Measurements from ENCODE around the gene EVX1.

EVX1 gene

DNA sequence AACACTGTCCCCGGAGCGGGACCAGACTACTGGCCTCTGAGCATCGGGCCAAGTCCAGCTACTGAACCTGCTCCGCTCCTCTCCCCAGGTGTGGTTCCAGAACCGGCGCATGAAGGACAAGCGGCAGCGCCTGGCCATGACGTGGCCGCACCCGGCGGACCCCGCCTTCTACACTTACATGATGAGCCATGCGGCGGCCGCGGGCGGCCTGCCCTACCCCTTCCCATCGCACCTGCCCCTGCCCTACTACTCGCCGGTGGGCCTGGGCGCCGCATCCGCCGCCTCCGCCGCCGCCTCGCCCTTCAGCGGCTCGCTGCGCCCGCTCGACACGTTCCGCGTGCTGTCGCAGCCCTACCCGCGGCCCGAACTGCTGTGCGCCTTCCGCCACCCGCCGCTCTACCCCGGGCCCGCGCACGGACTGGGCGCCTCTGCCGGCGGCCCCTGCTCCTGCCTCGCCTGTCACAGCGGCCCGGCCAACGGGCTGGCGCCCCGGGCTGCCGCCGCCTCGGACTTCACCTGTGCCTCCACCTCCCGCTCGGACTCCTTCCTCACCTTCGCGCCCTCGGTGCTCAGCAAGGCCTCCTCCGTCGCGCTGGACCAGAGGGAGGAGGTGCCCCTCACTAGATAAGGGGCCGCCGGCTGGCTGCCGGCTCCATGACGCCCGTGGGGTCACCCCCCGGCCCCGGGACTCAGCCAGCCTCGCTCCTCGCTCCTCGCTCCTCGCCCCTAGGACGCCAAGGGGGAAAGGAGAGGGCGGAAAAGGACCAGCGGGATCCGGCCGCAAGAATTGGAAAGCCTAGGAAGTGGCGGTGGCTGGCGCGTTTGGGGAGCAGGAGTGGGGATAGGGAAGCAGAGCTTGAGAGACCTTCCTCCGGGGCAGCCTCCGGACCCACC lies 3.4 kb downstream of the EVX1 start:
- no peak overlapping the region for H4K91ac ChIP-seq (ENCODE audit: low read length)
- 58% methylated on average over 90 of the region's 90 CpGs for WGBS
- no peak overlapping the region for H3K9ac ChIP-seq (ENCODE audit: low read length)
- H3K27me3 ChIP-seq (ENCODE audit: control insufficient read depth in 1 of 2, insufficient read depth in 1 of 2, low read length in 2 of 2): peaks cover 96 to 100% of the 10 kb centered on the region in 2 experiments
- H2BK12ac ChIP-seq (ENCODE audit: low read length in 2 of 2): no peak overlapping the region
- H3K79me1 ChIP-seq (replicated peaks; ENCODE audit: low read length, poor library complexity, severe bottlenecking): no peaks in the 10 kb centered on the region
- H3K9me3 ChIP-seq (ENCODE audit: control insufficient read depth, low read length): no peaks in the 10 kb centered on the region
- H3K4me3 ChIP-seq (ENCODE audit: insufficient read depth in 1 of 2, low read depth in 1 of 2, low read length in 2 of 2): peak overlapping the region in 1 of 2 experiments; percentile 57
- no peak overlapping the region for H2BK5ac ChIP-seq (ENCODE audit: low read depth, low read length, poor library complexity, severe bottlenecking)
- no peak overlapping the region for H3K23ac ChIP-seq (ENCODE audit: low read length in 2 of 2)
- H3K36me3 ChIP-seq (ENCODE audit: control insufficient read depth in 1 of 2, insufficient read depth in 2 of 2, low read depth in 1 of 2, low read length in 2 of 2): no peaks in the 10 kb centered on the region
- no peak overlapping the region for H4K8ac ChIP-seq (ENCODE audit: low read length)
- H2AFZ ChIP-seq (ENCODE audit: low read depth, low read length): no peak overlapping the region
- no peak overlapping the region for H3K14ac ChIP-seq (ENCODE audit: low read length in 2 of 2)
- no peak overlapping the region for H2BK15ac ChIP-seq (ENCODE audit: low read depth, poor library complexity, severe bottlenecking)
- no peak overlapping the region for H3K4ac ChIP-seq (ENCODE audit: low read depth in 1 of 2, low read length in 2 of 2)
- H2BK120ac ChIP-seq (ENCODE audit: low read depth, low read length): no peak overlapping the region
- DNase-seq: no peak
- no peak overlapping the region for H3K4me2 ChIP-seq (ENCODE audit: low read length, poor library complexity, severe bottlenecking)
- H3K27ac ChIP-seq (ENCODE audit: low read length, poor library complexity, severe bottlenecking): no peak overlapping the region
- no peak overlapping the region for H3K18ac ChIP-seq (ENCODE audit: low read depth in 1 of 2, low read length in 2 of 2)
- H2AK5ac ChIP-seq (ENCODE audit: low read length, severe bottlenecking): no peak overlapping the region
- peaks cover 21% of the 10 kb centered on the region for H3K4me1 ChIP-seq (ENCODE audit: control insufficient read depth, insufficient read depth, low read depth, low read length)

DNA sequence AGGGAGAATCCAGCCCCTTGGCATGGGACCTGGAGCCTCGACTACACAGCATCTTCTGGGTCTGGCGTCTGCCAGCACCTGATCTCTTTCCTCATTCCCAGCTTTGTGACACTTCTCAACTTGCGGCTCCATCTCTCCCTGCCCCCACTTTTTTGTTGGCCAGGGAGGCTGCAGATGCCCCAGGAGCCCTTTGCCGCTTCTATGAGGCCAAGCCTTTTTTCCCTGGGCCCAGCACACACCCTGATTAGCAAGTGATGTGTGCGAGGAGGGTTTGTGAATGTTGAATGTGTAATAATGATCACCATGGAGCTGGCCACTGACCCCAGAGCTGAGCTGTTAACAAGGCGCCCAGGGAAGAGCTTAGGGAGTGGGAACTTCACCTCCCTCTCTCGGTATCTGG lies 4.4 kb downstream of the EVX1 start:
- no peak overlapping the region for H4K8ac ChIP-seq (ENCODE audit: low read length)
- no peak overlapping the region for H3K4ac ChIP-seq (ENCODE audit: low read depth in 1 of 2, low read length in 2 of 2)
- no peak for DNase-seq
- WGBS: 88% methylated on average over 7 of the region's 7 CpGs
- H2BK15ac ChIP-seq (ENCODE audit: low read depth, poor library complexity, severe bottlenecking): no peak overlapping the region
- H3K4me3 ChIP-seq (ENCODE audit: insufficient read depth in 1 of 2, low read depth in 1 of 2, low read length in 2 of 2): no peak overlapping the region
- H3K79me1 ChIP-seq (replicated peaks; ENCODE audit: low read length, poor library complexity, severe bottlenecking): no peaks in the 10 kb centered on the region
- H3K18ac ChIP-seq (ENCODE audit: low read depth in 1 of 2, low read length in 2 of 2): no peak overlapping the region
- no peak overlapping the region for H3K23ac ChIP-seq (ENCODE audit: low read length in 2 of 2)
- no peak overlapping the region for H2AFZ ChIP-seq (ENCODE audit: low read depth, low read length)
- H3K27ac ChIP-seq (ENCODE audit: low read length, poor library complexity, severe bottlenecking): no peak overlapping the region
- H2BK120ac ChIP-seq (ENCODE audit: low read depth, low read length): no peak overlapping the region
- H3K4me1 ChIP-seq (ENCODE audit: control insufficient read depth, insufficient read depth, low read depth, low read length): peaks cover 21% of the 10 kb centered on the region
- no peaks in the 10 kb centered on the region for H3K9me3 ChIP-seq (ENCODE audit: control insufficient read depth, low read length)
- H4K91ac ChIP-seq (ENCODE audit: low read length): no peak overlapping the region
- no peak overlapping the region for H2AK5ac ChIP-seq (ENCODE audit: low read length, severe bottlenecking)
- no peak overlapping the region for H2BK5ac ChIP-seq (ENCODE audit: low read depth, low read length, poor library complexity, severe bottlenecking)
- no peak overlapping the region for H3K9ac ChIP-seq (ENCODE audit: low read length)
- H3K4me2 ChIP-seq (ENCODE audit: low read length, poor library complexity, severe bottlenecking): no peak overlapping the region
- H2BK12ac ChIP-seq (ENCODE audit: low read length in 2 of 2): no peak overlapping the region
- peaks cover 96 to 100% of the 10 kb centered on the region in 2 experiments for H3K27me3 ChIP-seq (ENCODE audit: control insufficient read depth in 1 of 2, insufficient read depth in 1 of 2, low read length in 2 of 2)
- no peak overlapping the region for H3K14ac ChIP-seq (ENCODE audit: low read length in 2 of 2)
- H3K36me3 ChIP-seq (ENCODE audit: control insufficient read depth in 1 of 2, insufficient read depth in 2 of 2, low read depth in 1 of 2, low read length in 2 of 2): no peaks in the 10 kb centered on the region

DNA sequence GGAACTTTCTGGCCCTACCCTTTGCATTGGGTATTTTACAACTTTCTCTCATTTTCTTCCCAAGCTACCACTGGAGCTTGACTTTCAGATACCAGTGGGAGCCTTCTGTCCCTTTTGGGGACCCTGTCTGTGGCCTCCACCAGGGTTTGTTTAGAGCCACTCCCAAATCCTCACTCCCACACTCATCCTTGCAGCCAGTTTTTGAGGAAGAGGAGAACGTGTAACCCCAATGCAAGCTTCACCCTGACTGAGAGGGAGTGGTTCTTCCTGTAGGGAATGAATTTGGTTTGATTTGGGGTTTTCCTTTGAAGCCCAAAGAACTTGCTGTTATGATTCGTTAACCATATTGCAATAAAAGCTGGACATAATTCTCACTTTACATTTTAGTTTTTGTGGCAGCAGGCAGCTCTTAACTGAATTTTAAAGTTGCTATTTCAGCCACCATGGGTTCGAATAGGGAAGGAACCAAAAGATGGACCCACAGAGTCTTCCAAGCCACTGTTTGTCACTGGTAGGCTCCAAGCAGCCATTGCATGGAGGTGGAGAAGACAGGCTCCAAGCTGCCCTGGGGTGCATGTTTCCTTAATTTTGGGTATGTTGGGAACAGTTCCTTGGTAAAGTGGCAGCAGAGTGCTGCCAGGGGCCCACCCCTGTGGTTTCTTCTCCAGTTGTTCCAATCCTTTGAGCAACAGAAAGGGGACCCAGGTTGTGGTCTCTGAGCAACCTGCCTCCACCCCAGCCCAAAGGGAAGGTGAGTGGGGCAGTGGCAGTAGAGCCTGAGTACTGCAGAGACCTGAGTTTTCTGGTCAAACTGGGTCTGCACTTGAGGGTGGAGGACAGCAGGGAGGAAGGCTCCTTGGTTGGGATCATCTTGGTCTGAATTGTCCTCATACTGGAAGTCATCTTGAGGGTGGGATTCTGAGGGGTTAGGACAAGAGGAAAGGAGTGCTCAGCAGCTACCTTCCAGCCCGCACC lies 5.1 kb downstream of the EVX1 start:
- Histone ChIP-seq H2AK5ac (ENCODE audit: low read length, severe bottlenecking) (no peak overlapping the region), H3K4me2 (ENCODE audit: low read length, poor library complexity, severe bottlenecking) (no peak overlapping the region), H3K4ac (ENCODE audit: low read depth in 1 of 2, low read length in 2 of 2) (no peak overlapping the region), H2AFZ (ENCODE audit: low read depth, low read length) (no peak overlapping the region), H3K9me3 (ENCODE audit: control insufficient read depth, low read length) (no peaks in the 10 kb centered on the region), H2BK5ac (ENCODE audit: low read depth, low read length, poor library complexity, severe bottlenecking) (no peak overlapping the region), H3K4me3 (ENCODE audit: insufficient read depth in 1 of 2, low read depth in 1 of 2, low read length in 2 of 2) (no peak overlapping the region), H3K27me3 (ENCODE audit: control insufficient read depth in 1 of 2, insufficient read depth in 1 of 2, low read length in 2 of 2) (peaks cover 96 to 100% of the 10 kb centered on the region in 2 experiments), H3K4me1 (ENCODE audit: control insufficient read depth, insufficient read depth, low read depth, low read length) (peaks cover 19% of the 10 kb centered on the region), H2BK120ac (ENCODE audit: low read depth, low read length) (no peak overlapping the region), H3K27ac (ENCODE audit: low read length, poor library complexity, severe bottlenecking) (no peak overlapping the region), H2BK12ac (ENCODE audit: low read length in 2 of 2) (no peak overlapping the region), H4K8ac (ENCODE audit: low read length) (no peak overlapping the region), H3K18ac (ENCODE audit: low read depth in 1 of 2, low read length in 2 of 2) (no peak overlapping the region), H4K91ac (ENCODE audit: low read length) (no peak overlapping the region), H3K9ac (ENCODE audit: low read length) (no peak overlapping the region), H2BK15ac (ENCODE audit: low read depth, poor library complexity, severe bottlenecking) (no peak overlapping the region), H3K23ac (ENCODE audit: low read length in 2 of 2) (no peak overlapping the region), H3K79me1 (replicated peaks; ENCODE audit: low read length, poor library complexity, severe bottlenecking) (no peaks in the 10 kb centered on the region), H3K36me3 (ENCODE audit: control insufficient read depth in 1 of 2, insufficient read depth in 2 of 2, low read depth in 1 of 2, low read length in 2 of 2) (no peaks in the 10 kb centered on the region), H3K14ac (ENCODE audit: low read length in 2 of 2) (no peak overlapping the region)
- DNase-seq: no peak
- 32% methylated on average over 2 of the region's 4 CpGs for WGBS

DNA sequence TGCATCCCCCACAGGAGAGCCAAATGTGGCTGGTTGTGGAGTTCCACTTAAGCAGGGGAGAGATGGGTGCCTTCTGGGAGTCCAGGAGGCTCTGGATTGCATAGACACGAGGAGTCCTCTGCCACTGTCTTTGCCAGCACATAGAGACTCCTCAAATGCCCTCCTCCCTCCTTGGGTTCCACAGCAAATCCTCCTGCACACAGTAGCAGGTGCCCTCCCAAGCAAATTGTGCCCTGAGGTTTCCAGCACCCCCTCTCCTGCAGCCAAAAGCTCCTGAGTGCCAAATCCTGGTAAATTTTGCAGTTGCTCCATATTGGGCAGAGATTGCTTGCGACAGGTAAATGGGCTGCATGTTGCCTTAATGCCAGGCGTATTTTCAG lies 5.8 kb downstream of the EVX1 start:
- H3K4me1 ChIP-seq (ENCODE audit: control insufficient read depth, insufficient read depth, low read depth, low read length): peaks cover 12% of the 10 kb centered on the region
- H2BK12ac ChIP-seq (ENCODE audit: low read length in 2 of 2): no peak overlapping the region
- DNase-seq: no peak
- H4K91ac ChIP-seq (ENCODE audit: low read length): no peak overlapping the region
- H2BK5ac ChIP-seq (ENCODE audit: low read depth, low read length, poor library complexity, severe bottlenecking): no peak overlapping the region
- H2AK5ac ChIP-seq (ENCODE audit: low read length, severe bottlenecking): no peak overlapping the region
- H3K27me3 ChIP-seq (ENCODE audit: control insufficient read depth in 1 of 2, insufficient read depth in 1 of 2, low read length in 2 of 2): peaks cover 97 to 100% of the 10 kb centered on the region in 2 experiments
- no peak overlapping the region for H2AFZ ChIP-seq (ENCODE audit: low read depth, low read length)
- H2BK120ac ChIP-seq (ENCODE audit: low read depth, low read length): no peak overlapping the region
- H3K4ac ChIP-seq (ENCODE audit: low read depth in 1 of 2, low read length in 2 of 2): no peak overlapping the region
- no peak overlapping the region for H3K4me3 ChIP-seq (ENCODE audit: insufficient read depth in 1 of 2, low read depth in 1 of 2, low read length in 2 of 2)
- H3K18ac ChIP-seq (ENCODE audit: low read depth in 1 of 2, low read length in 2 of 2): no peak overlapping the region
- H3K27ac ChIP-seq (ENCODE audit: low read length, poor library complexity, severe bottlenecking): no peak overlapping the region
- H3K9me3 ChIP-seq (ENCODE audit: control insufficient read depth, low read length): no peaks in the 10 kb centered on the region
- H3K36me3 ChIP-seq (ENCODE audit: control insufficient read depth in 1 of 2, insufficient read depth in 2 of 2, low read depth in 1 of 2, low read length in 2 of 2): no peaks in the 10 kb centered on the region
- no peak overlapping the region for H2BK15ac ChIP-seq (ENCODE audit: low read depth, poor library complexity, severe bottlenecking)
- no peak overlapping the region for H3K23ac ChIP-seq (ENCODE audit: low read length in 2 of 2)
- no peaks in the 10 kb centered on the region for H3K79me1 ChIP-seq (replicated peaks; ENCODE audit: low read length, poor library complexity, severe bottlenecking)
- no peak overlapping the region for H3K14ac ChIP-seq (ENCODE audit: low read length in 2 of 2)
- WGBS: 77% methylated on average over 3 of the region's 3 CpGs
- no peak overlapping the region for H4K8ac ChIP-seq (ENCODE audit: low read length)
- H3K9ac ChIP-seq (ENCODE audit: low read length): no peak overlapping the region
- no peak overlapping the region for H3K4me2 ChIP-seq (ENCODE audit: low read length, poor library complexity, severe bottlenecking)
